HG02870 (cell line): ENCODE measurements around the gene ADAMTS20.
"Not testable (repeated sequence)": the region's sequence is repeated elsewhere in the genome, so short reads cannot be mapped to it uniquely, and the experiment has no call there.

ENCODE experiments used
- ATAC-seq: cut with Tn5 transposase; IDR thresholded peaks from one replicate; pipeline ENCODE4 v1.9.1; 2021; ENCODE audit warnings: mild to moderate bottlenecking, moderate library complexity; ENCODE audit not compliant: unreplicated experiment

Gene ADAMTS20

GRCh38 chr12:43551971-43552559, at the start of gene ADAMTS20:
TSS of gene ADAMTS20 (minus strand) at chr12:43552203. CDS start at chr12:43551921, 282 bp downstream.
- no peak for ATAC-seq

GRCh38 chr12:43599708-43600107, 47.7 kb upstream of the ADAMTS20 start:
- ATAC-seq: no peak

GRCh38 chr12:43599066-43599465, 47.1 kb upstream of the ADAMTS20 start:
- ATAC-seq: no peak

- ATAC-seq: no peak
Measured at GRCh38 chr12:43590307-43590706, 38.3 kb upstream of the ADAMTS20 start.

DNA sequence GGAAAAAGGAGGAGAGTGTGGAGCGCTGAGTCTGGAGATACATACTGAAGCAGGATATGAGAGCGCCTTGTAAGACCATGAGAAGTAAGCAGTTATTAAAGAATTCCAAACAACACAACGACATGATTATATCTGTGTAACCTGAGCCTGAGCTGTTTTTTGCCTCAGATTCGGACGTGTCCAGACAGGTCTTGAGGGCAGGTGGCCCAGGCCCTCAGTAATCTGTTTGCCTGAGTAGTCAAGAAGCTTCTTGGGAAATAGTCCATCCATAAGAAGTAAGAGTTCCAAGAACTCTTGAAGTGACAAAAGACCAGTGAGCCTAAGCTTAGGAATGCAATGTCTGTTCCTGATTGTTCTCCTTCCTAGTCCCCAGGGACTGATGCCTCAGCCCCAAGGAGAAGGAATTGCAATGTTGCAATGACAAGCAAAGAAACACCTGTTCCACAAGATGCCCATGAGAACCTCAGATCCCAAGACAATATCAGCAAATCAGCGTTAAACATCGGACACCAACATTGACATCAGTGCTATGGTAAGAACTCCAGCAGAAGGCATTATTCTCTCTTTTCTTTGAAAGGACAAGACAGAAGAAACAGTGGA, 34.7 kb upstream of the ADAMTS20 start:
- ATAC-seq: no peak

DNA sequence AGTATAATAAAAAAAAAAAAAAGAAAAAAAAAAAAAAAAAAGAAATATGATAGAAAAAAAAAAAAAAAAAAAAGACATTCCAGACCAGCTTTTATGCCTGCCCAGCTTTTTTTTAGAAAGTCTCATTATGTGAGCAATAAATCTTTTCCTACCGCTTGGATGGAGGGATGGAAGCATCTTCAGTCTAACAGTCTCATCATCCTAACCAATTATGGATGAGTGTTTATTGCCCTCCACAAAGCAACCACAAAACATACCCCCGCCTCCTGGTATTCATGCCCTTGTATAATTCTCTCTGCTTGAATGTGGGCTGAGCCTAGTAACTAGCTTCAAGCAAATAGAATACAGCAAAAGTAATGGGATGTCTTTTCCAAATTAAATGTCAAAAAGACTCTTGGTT, 33.7 kb upstream of the ADAMTS20 start:
- no peak for ATAC-seq

GRCh38 chr12:43580601-43581000, 28.6 kb upstream of the ADAMTS20 start:
- no peak for ATAC-seq

GRCh38 chr12:43579206-43579605, 27.2 kb upstream of the ADAMTS20 start:
- ATAC-seq: no peak

DNA sequence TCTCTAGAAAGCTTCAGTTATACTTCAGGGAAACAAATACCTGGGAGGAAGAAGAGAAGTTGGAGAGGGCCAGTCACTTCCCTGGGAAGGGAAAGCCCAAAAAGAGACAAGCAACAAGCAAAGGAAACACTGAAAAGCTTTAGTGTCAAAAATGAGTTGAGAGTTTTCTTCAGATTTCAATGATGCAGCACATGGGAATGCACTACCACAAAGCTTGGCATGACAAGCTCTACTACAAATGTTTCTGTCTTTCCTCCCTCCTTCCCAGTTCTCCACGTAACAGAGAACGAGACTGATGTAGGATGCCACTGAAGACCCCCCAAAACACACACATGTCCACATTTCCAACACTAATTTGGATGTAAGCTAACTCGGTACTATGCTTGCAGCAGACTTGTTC, 26.8 kb upstream of the ADAMTS20 start:
- ATAC-seq: no peak

- no peak for ATAC-seq
Measured at GRCh38 chr12:43577381-43577780, 25.4 kb upstream of the ADAMTS20 start.

GRCh38 chr12:43576162-43576561, 24.2 kb upstream of the ADAMTS20 start:
- ATAC-seq: no peak

DNA sequence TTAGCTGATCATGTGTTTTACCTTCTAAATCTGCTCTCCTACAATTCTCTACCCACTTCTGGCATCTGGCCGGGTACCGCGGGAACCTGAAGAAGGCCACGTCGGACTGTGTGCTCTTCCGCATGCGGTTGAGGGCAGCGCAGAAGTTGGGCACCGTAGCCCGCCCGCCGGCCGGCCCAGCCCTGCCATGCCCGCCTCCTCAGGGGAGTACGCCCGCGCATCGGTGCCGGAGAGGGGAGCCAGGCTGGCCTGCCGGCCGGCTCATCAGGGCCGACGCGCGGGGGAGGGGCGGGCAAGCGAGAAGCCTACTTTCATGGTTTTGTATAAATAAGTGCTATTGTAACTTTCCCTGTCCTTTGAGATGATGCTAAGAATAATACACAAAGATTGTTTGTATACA, 19.9 kb upstream of the ADAMTS20 start:
- ATAC-seq: no peak

GRCh38 chr12:43556057-43556456, 4.1 kb upstream of the ADAMTS20 start:
- ATAC-seq: no peak

DNA sequence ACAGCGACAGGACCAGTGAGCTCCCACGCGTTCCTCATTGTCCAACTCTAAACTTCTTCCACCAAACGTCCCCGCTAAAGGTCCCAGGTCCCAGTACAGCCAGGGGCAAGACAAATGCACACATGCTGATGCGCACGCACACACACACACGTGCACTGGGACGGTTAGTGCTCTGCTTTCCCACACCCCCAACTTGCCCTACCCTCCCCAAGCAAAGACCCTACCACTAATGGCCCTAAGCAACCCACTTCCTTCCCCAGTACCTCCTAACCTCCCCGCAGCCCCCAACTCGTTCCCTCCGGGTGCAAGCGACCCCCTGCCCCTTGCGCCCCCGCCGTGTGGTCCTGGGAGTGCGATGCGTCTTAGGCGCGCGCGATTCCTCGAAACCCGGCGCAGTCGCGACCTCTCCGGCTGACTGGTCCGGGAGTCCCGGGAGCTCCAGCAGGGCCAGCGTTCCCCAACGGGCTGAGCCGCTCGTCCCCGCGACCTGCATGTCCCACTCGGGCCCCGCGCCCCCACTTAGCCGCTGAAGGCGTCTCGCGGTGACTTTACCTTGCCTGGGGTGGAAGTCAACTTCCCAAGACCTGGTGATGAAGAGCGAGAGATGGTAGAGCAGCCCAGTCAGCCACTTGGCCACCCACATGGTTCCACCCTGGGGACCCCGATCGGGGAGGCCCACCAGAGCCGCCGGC, 578 bp downstream of the ADAMTS20 start:
- no peak for ATAC-seq

GRCh38 chr12:43550831-43551271, 1.2 kb downstream of the ADAMTS20 start:
- no peak for ATAC-seq

DNA sequence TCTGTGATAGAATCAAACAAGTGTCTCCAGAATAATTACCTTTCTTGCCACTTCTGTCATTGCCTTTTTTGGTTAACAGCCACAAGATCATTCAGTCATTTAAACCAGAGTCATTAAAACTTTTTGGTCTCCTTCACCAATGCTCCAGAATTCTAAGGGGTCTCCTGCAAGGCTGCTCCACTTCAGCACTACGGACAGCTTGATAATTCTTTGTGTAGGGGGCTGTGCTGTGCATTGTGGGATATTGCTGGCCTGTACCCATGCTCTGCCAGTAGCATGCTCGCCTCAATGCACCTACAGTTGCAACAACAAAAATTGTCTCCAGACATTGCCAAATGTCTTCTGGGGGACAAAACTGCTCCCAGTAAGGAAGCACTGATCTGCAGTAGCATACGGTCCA, 7.3 kb downstream of the ADAMTS20 start:
- ATAC-seq: no peak

DNA sequence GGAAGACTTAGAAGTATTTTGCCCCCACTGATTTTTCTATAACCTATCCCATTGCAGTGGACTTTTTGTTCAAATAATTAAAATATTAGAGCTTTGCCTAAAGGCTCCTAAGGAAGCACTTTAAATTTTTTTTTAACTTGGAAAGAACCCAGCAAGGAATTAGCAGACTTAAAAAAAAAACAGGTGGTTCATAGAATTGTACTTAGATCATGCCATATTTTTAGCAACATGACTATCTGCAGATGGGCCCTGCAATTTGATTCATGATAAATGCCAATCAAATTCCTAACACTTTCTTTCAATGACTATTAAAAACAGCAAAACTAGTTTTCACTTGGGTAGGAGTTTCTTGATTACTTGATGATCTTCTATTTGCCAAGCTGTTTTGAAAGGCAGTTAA, 11.5 kb downstream of the ADAMTS20 start:
- no peak for ATAC-seq

DNA sequence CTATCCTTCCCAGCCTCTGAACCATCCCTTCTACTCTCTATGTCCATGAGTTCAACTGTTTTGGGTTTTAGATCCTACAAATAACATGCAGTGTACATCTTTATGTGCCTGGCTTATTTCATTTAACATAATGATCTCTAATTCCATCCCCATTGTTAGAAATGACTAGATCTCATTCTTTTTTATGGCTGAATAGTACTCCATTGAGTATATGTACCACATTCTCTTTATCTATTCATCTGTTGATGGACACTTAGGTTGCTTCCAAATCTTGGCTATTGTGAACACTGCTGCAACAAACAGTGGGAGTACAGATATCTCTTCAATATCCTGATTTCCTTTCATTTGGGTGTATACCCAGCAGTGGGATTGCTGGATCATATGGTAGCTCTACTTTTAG, 14.3 kb downstream of the ADAMTS20 start:
- ATAC-seq: not testable (repeated sequence)

- no peak for ATAC-seq
Measured at GRCh38 chr12:43516045-43516444, 36.0 kb downstream of the ADAMTS20 start.

DNA sequence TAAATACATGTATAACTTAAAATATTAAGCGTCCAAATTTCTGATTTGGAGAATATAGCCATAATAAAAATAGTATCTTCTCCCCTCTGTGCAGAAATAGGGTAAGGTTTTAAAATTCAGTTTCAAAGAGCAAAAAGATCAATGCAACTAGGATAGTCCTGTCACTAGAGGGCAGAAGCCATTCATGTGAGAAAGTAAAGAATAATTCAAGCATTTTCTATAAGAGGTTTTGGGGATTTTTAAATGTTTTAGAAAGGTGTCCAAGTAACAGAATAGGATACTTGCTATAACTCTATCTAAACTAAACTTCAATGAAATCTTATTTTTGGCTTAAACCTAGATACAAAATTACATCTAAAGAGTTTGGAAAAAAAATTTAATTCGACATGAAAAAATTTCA, 50.3 kb downstream of the ADAMTS20 start:
- ATAC-seq: no peak

DNA sequence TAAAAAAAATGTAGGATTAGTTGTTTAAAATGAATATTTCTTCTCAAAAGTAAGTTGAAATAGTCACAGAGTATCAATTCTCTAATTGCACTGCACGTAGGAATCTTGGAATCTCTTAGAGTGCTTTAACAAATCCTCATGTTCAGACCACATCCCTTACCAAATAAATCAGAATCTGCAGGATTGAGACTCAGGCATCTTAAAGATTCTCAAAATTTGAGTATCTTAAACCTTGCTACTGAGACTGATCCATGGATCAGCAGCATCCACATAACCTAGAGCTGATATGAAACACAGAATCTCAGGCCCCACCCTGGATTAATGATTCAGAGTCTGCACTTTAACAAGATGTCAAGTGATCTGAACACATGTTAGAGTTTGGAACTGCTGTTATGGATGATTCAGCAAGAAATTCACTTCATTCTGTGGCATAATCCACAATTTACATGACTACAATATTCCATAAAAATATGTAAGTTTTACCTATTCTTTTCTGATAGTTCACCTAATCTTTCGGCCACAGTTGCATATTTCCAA, 58.7 kb downstream of the ADAMTS20 start:
- no peak for ATAC-seq
